ENCODE data around the gene OR6Y1. TPM values are rescaled to one million over a fixed set of nuclear protein-coding genes. Genes with fewer than 3 reads are reported as not detected.

OR6Y1 gene, protein sequence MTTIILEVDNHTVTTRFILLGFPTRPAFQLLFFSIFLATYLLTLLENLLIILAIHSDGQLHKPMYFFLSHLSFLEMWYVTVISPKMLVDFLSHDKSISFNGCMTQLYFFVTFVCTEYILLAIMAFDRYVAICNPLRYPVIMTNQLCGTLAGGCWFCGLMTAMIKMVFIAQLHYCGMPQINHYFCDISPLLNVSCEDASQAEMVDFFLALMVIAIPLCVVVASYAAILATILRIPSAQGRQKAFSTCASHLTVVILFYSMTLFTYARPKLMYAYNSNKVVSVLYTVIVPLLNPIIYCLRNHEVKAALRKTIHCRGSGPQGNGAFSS
- not detected in 5 replicates for total RNA-seq (2022; extraction: Qiagen RNA extraction)

DNA sequence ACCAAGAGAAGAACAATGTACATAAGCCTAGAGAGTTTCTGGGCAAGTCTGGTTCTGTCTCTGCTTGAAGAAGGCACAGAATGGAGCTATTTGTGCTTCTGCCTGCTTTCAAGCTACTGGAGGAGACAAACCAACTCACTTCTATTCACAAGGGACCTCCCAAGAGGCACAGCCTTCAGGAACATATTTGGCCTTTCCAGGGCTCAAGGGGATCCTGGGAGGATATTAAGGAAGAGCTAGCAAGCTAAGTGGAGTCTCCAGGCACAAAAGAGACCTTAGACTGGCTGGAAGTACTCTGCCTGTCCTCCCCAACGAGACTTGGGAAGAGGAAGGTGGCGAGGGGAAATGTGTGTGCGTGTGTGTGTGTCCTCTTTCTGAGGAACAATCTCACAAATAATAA is at the start of gene OR6Y1:
Gene OR6Y1 (minus strand): TSS at position 54 of the 400 bp plus-strand sequence. CDS start 6,300 bp downstream, outside the sequence.

DNA sequence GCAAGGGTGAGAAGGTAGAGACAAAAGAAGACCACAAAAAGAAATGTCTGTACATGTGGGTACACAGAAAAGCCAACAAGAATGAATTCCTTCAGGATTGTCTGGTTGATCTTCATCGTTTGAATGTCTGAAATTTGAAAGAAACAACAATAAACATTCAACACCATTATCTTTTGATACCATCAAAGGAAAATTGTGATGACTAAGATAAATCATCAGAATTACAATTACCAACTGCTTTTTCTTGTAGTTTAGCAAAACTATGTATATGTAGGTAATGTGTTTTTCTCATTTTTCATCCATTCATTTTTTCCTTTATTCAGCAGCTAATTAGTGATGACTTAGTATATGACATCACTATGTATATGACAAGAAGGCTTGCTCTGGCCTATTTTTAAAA is 25.5 kb upstream of the OR6Y1 start, which contains the start of gene OR10X1:
Gene OR10X1 (minus strand): TSS at position 167 of the 400 bp plus-strand sequence. CDS start 0 bp downstream, at position 167.

DNA sequence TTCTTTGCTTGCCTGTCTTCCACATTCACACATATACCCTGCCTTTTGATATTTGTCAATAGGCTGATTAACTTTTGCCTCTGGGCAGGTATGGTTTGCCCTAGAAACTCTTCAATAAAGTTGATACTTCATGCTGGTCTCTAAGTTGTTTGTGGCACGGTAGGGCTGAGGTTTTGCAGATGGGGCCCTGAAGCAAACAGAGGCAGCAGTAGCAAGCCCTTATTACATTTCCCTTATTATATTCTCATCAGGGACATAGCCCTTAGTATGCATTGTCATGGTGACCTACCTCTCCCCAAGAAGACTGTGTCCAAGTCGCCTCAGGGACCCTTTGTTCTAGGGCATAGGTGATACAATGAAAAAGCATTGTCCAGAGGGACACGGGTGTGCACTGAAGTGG is 16.3 kb upstream of the OR6Y1 start, which contains the start of gene OR6P1:
Gene OR6P1 (minus strand): TSS at position 101 of the 400 bp plus-strand sequence. CDS start 6,976 bp downstream, outside the sequence.

Other genes starting within 250 kb of the OR6Y1 start
- gene CD1B, start 222.9 kb downstream of the OR6Y1 start, total RNA-seq (2022; extraction: Qiagen RNA extraction): not detected in 5 replicates
- not detected in 5 replicates for gene CD1E, start 200.5 kb downstream of the OR6Y1 start, total RNA-seq (2022; extraction: Qiagen RNA extraction)
- not detected in 5 replicates for gene OR10T2, start 154.9 kb downstream of the OR6Y1 start, total RNA-seq (2022; extraction: Qiagen RNA extraction)
- gene OR10K2, start 128.2 kb downstream of the OR6Y1 start, total RNA-seq (2022; extraction: Qiagen RNA extraction): not detected in 5 replicates
- not detected in 5 replicates for gene OR10K1, start 92.6 kb downstream of the OR6Y1 start, total RNA-seq (2022; extraction: Qiagen RNA extraction)
- gene OR10R2, start 82.2 kb downstream of the OR6Y1 start, total RNA-seq (2022; extraction: Qiagen RNA extraction): not detected in 5 replicates
- not detected in 5 replicates for gene OR6P1, start 16.2 kb upstream of the OR6Y1 start, total RNA-seq (2022; extraction: Qiagen RNA extraction)
- not detected in 5 replicates for gene OR10X1, start 25.5 kb upstream of the OR6Y1 start, total RNA-seq (2022; extraction: Qiagen RNA extraction)
- gene OR10Z1, start 50.9 kb upstream of the OR6Y1 start, total RNA-seq (2022; extraction: Qiagen RNA extraction): not detected in 5 replicates
- not detected in 5 replicates for gene SPTA1, start 132.3 kb upstream of the OR6Y1 start, total RNA-seq (2022; extraction: Qiagen RNA extraction)
- gene OR6K2, start 146.2 kb upstream of the OR6Y1 start, total RNA-seq (2022; extraction: Qiagen RNA extraction): not detected in 5 replicates
- gene OR6K3, start 166.3 kb upstream of the OR6Y1 start, total RNA-seq (2022; extraction: Qiagen RNA extraction): not detected in 5 replicates
- gene OR6K6, start 200.3 kb upstream of the OR6Y1 start, total RNA-seq (2022; extraction: Qiagen RNA extraction): not detected in 5 replicates
- not detected in 5 replicates for gene OR6N1, start 217.8 kb upstream of the OR6Y1 start, total RNA-seq (2022; extraction: Qiagen RNA extraction)
- gene OR6N2, start 226.8 kb upstream of the OR6Y1 start, total RNA-seq (2022; extraction: Qiagen RNA extraction): not detected in 5 replicates

All from A549 treated with Hydrocortisone at 1 μM for 4 hours (cell line).